Thoracic aorta (tissue), 2 donors: ENCODE data around the gene SLC35F6. TPM values are rescaled to one million over a fixed set of nuclear protein-coding genes. Genes with fewer than 3 reads are reported as not detected.
A peak's percentile ranks its signal among the peaks of the same experiment; 100 is the strongest.

Source experiments
- ATAC-seq: fragments of 150-250 bp; one replicate; pipeline ENCODE4 v1.8.0; 2017; ENCODE audit warnings: low read depth; ENCODE audit not compliant: insufficient number of reproducible peaks, low FRiP score
- DNase-seq: peaks from one replicate; pipeline ENCODE4 v3.0.0-alpha.2; 2020; ENCODE audit warnings: low spot score
- H3K27ac ChIP-seq, 2 donors: fragments of 200-600 bp; sonication (generic); 1 replicate in 1 of 2; 2 replicates in 1 of 2; pipeline ENCODE4 v1.5.1; 2016; ENCODE audit warnings: mild to moderate bottlenecking in 2 of 2, moderate library complexity in 2 of 2
- H3K27me3 ChIP-seq: fragments of 200-600 bp; sonication (generic); replicated peaks from 2 replicates; pipeline ENCODE4 v1.6.0; 2016; ENCODE audit warnings: mild to moderate bottlenecking; ENCODE audit not compliant: insufficient read depth
- H3K36me3 ChIP-seq: fragments of 200-600 bp; sonication (generic); one replicate; pipeline ENCODE4 v1.5.1; 2016
- H3K4me1 ChIP-seq, 2 donors: fragments of 200-600 bp; sonication (generic); 1 replicate in 1 of 2; 2 replicates in 1 of 2; pipeline versions ENCODE4 v1.5.1 to v1.6.0; 2016; ENCODE audit warnings: low read depth in 2 of 2, mild to moderate bottlenecking in 1 of 2; ENCODE audit not compliant: control insufficient read depth in 1 of 2
- H3K4me3 ChIP-seq: fragments of 200-600 bp; sonication (generic); 2 replicates; pipeline ENCODE4 v1.5.1; 2016; ENCODE audit warnings: mild to moderate bottlenecking
- H3K9me3 ChIP-seq: fragments of 200-600 bp; sonication (generic); 2 replicates; pipeline ENCODE4 v1.5.1; 2016
- total RNA-seq, 2 donors: library from RNA; depleted of rRNA; stranded (reverse); fragments of >200 nt; gene quantifications; one replicate each; pipeline versions ENCODE4 v1.1.0 to v1.2.3, GENCODE V29; 2016
- TF ChIP-seq, protein P1 (sequence below): fragments of 200-600 bp; sonication (generic); IDR thresholded peaks from one replicate; pipeline ENCODE4 v1.5.1; 2019; ENCODE audit warnings: antibody characterized with exemption

The SLC35F6 gene
- total RNA-seq, 2 donors from 2014 or later = 43.7 to 44.5 TPM

DNA sequence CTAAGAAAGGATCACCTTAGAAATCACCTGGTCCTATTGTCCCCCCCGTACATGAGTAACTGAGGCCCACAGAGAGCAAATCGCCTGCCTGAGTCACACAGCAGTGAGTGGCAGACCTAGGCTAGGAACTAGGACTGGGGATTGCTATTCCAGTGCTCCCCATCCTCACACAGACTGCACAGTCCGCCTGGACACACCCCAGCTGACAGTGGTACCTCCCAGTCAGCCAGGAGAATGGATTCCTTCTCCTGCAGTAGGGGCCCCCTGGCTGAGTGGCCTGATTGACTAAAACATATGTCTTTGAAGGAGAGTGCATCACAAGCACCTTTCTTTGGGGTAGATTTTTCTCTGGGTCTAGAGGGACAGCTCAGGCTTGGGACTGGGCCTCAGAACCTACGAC lies 32.4 kb upstream of the SLC35F6 start:
- no peak for DNase-seq
- TF ChIP-seq, protein P1, sequence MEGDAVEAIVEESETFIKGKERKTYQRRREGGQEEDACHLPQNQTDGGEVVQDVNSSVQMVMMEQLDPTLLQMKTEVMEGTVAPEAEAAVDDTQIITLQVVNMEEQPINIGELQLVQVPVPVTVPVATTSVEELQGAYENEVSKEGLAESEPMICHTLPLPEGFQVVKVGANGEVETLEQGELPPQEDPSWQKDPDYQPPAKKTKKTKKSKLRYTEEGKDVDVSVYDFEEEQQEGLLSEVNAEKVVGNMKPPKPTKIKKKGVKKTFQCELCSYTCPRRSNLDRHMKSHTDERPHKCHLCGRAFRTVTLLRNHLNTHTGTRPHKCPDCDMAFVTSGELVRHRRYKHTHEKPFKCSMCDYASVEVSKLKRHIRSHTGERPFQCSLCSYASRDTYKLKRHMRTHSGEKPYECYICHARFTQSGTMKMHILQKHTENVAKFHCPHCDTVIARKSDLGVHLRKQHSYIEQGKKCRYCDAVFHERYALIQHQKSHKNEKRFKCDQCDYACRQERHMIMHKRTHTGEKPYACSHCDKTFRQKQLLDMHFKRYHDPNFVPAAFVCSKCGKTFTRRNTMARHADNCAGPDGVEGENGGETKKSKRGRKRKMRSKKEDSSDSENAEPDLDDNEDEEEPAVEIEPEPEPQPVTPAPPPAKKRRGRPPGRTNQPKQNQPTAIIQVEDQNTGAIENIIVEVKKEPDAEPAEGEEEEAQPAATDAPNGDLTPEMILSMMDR = no peak
- peaks cover 0 to 18% of the 10 kb centered on the region in 2 donors for H3K4me1 ChIP-seq

DNA sequence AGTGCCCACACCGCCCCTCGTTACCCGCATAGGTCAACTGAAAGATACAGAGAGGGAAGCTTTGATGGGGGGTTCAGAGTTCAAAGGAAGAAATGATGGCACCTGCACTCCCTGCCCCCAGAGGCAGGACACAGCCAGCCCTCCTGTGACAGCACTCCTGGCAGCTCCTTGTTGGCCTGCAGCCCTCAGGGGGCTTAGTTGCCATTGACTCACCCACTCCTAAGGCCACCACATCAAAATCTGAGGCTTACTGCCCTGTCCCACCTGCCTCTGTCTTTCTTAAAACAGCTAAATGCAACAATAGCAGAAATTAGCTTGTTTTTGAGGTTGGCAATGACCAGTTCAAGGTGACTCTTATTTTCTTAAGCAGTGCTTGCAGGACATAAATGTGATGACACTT lies 31.6 kb upstream of the SLC35F6 start:
- peaks cover 3% of the 10 kb centered on the region for H3K36me3 ChIP-seq
- DNase-seq (no peak), ATAC-seq (no peak)
- peaks cover 0 to 18% of the 10 kb centered on the region in 2 donors for H3K4me1 ChIP-seq
- no peaks in the 10 kb centered on the region for H3K27me3 ChIP-seq
- TF ChIP-seq, protein P1 = no peak
- no peak overlapping the region for H3K4me3 ChIP-seq
- no peaks in the 10 kb centered on the region for H3K9me3 ChIP-seq
- H3K27ac ChIP-seq = no peak overlapping the region

More for the DNA sequence above, 32.4 kb upstream of the SLC35F6 start:
- no peak overlapping the region for H3K27ac ChIP-seq
- H3K36me3 ChIP-seq = peaks cover 6% of the 10 kb centered on the region
- H3K27me3 ChIP-seq = no peaks in the 10 kb centered on the region
- no peaks in the 10 kb centered on the region for H3K9me3 ChIP-seq
- no peak overlapping the region for H3K4me3 ChIP-seq
- ATAC-seq = no peak

DNA sequence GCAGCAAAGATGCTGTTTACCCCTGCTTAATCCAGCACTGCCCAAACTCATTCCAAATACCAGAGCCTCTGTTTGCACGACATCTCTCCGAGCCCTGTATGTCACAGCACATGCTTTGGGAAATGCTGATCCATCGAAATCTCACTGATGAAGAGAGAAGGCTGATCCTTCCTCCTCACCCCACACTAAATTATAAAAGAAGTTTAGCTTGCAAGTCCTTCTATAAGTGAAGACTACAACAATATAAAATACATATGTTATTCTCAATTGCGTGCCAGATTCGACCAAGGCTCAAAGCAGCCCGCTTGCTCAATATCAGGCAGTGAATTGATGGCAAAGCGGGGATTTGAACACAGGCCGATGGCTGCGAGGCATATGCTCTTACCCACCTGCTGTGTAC lies 30.7 kb upstream of the SLC35F6 start:
- DNase-seq (no peak), ATAC-seq (no peak)
- H3K9me3 ChIP-seq = no peaks in the 10 kb centered on the region
- peaks cover 0 to 18% of the 10 kb centered on the region in 2 donors for H3K4me1 ChIP-seq
- H3K36me3 ChIP-seq = no peaks in the 10 kb centered on the region
- no peak overlapping the region for H3K4me3 ChIP-seq
- H3K27me3 ChIP-seq = no peaks in the 10 kb centered on the region
- TF ChIP-seq, protein P1 = no peak
- no peak overlapping the region for H3K27ac ChIP-seq

DNA sequence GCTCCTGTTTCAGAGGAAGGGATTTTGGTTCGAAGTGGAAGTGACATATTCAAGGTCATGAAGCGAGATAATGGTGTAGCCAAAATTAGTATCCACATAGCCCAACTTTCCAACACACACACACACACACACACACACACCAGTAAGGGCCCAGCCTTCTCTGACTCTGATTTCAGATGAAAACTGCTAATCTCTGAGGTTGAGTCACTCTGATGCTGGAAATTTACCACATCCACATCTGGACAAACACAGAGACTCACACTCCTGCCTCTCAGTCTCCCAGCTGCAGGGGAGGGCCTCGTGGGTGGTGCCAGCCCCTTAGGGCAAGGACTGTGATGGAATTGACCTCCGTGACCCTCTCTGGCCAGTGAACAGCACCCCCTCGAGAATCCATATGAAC lies 29.0 kb upstream of the SLC35F6 start:
- TF ChIP-seq, protein P1 = no peak
- Histone ChIP-seq H3K4me1 (peaks cover 0 to 18% of the 10 kb centered on the region in 2 donors), H3K27ac (no peak overlapping the region), H3K36me3 (no peaks in the 10 kb centered on the region), H3K27me3 (no peaks in the 10 kb centered on the region), H3K9me3 (no peaks in the 10 kb centered on the region), H3K4me3 (no peak overlapping the region)
- ATAC-seq = peak; percentile 62
- no peak for DNase-seq

DNA sequence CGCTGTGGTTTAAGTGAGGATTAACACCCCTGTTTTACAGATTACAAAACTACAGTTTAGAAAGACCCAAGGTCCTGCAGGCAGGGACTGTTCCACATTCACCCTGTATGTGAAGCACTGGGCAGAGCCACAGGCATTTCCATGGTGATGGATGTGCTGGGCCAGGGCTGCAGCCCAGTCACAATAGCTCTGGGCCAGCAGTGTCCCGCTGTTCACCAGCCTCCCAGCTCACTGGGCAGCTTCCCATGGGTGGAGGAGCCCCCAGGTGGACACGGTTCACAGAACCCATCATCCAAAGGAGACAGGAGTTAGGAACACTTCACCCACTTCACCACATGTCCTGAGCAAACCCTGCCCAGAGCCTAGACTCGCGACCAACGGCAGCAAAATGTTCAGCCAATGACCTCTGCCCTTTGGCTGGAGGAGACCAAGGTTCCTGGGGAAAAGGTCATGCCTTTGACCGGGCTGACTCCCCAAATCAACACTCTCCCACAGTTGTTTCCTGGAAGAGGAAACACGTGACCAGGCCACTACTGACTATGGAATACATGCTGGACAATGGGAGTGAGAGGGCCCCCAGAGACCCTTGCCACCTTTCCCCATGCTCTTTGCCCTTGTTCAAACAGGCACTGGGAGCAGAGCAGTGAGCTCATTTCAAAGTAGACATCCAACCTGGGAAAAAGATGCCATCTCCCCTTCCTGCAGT lies 28.0 kb upstream of the SLC35F6 start:
- ATAC-seq = no peak
- DNase-seq = no peak
- Histone ChIP-seq H3K36me3 (no peaks in the 10 kb centered on the region), H3K4me3 (no peak overlapping the region), H3K4me1 (peaks cover 0 to 18% of the 10 kb centered on the region in 2 donors), H3K9me3 (no peaks in the 10 kb centered on the region), H3K27me3 (no peaks in the 10 kb centered on the region), H3K27ac (peak overlapping the region in 1 of 2 donors; percentile 26)
- TF ChIP-seq, protein P1 = no peak
